Stomach smooth muscle (tissue), 2 donors: ENCODE measurements around the gene EPHX1.

ENCODE experiments used
- H3K27ac ChIP-seq: one replicate; pipeline ENCODE4 v1.7.0; 2013; ENCODE audit warnings: mild to moderate bottlenecking, low read length, inconsistent platforms
- H3K27me3 ChIP-seq, 2 donors: one replicate each; pipeline ENCODE4 v1.7.0; 2013; ENCODE audit warnings: low read length in 2 of 2; ENCODE audit not compliant: insufficient read depth in 2 of 2, control insufficient read depth in 1 of 2
- H3K36me3 ChIP-seq, 2 donors: one replicate each; pipeline ENCODE4 v1.7.0; 2013; ENCODE audit warnings: low read length in 2 of 2; ENCODE audit not compliant: control insufficient read depth in 2 of 2, insufficient read depth in 2 of 2
- H3K4me1 ChIP-seq: one replicate; pipeline ENCODE4 v1.7.0; 2013; ENCODE audit warnings: low read length; ENCODE audit not compliant: control insufficient read depth, insufficient read depth
- H3K4me3 ChIP-seq, 2 donors: one replicate each; pipeline ENCODE4 v1.7.0; 2013; ENCODE audit warnings: low read length in 2 of 2
- H3K9ac ChIP-seq, 2 donors: one replicate each; pipeline ENCODE4 v1.7.0; 2013; ENCODE audit warnings: low read length in 2 of 2, mild to moderate bottlenecking in 1 of 2
- H3K9me3 ChIP-seq, 2 donors: one replicate each; pipeline ENCODE4 v1.7.0; 2013; ENCODE audit warnings: low read length in 2 of 2; ENCODE audit not compliant: control insufficient read depth in 2 of 2
- donor health status: healthy.
- donor health status: Pancreatic carcinoma.

Gene EPHX1

GRCh38 chr1:225863167-225863566 lies 53.2 kb downstream of the EPHX1 start:
- Histone ChIP-seq H3K4me1 (peaks cover 16% of the 10 kb centered on the region), H3K27me3 (no peaks in the 10 kb centered on the region), H3K36me3 (peaks cover 42 to 59% of the 10 kb centered on the region in 2 donors), H3K9me3 (no peaks in the 10 kb centered on the region), H3K4me3 (no peak overlapping the region), H3K9ac (no peak overlapping the region), H3K27ac (peak overlapping the region; percentile 70)

GRCh38 chr1:225865514-225865913 lies 55.6 kb downstream of the EPHX1 start:
- Histone ChIP-seq H3K4me1 (peaks cover 16% of the 10 kb centered on the region), H3K27ac (peak overlapping the region; percentile 24), H3K9ac (no peak overlapping the region), H3K27me3 (no peaks in the 10 kb centered on the region), H3K36me3 (peaks cover 34 to 60% of the 10 kb centered on the region in 2 donors), H3K9me3 (no peaks in the 10 kb centered on the region), H3K4me3 (no peak overlapping the region)

- no peaks in the 10 kb centered on the region for H3K9me3 ChIP-seq
- H3K4me3 ChIP-seq = no peak overlapping the region
- peak overlapping the region; percentile 24 for H3K27ac ChIP-seq
- H3K4me1 ChIP-seq = peaks cover 16% of the 10 kb centered on the region
- H3K27me3 ChIP-seq = no peaks in the 10 kb centered on the region
- H3K9ac ChIP-seq = no peak overlapping the region
- peaks cover 31 to 60% of the 10 kb centered on the region in 2 donors for H3K36me3 ChIP-seq
Observed at GRCh38 chr1:225866061-225866837, 56.3 kb downstream of the EPHX1 start.

GRCh38 chr1:225866981-225867380 lies 57.1 kb downstream of the EPHX1 start:
- Histone ChIP-seq H3K9ac (no peak overlapping the region), H3K27ac (no peak overlapping the region), H3K36me3 (peaks cover 26 to 58% of the 10 kb centered on the region in 2 donors), H3K9me3 (no peaks in the 10 kb centered on the region), H3K4me1 (peaks cover 16% of the 10 kb centered on the region), H3K27me3 (no peaks in the 10 kb centered on the region), H3K4me3 (no peak overlapping the region)

GRCh38 chr1:225868631-225869330 lies 58.9 kb downstream of the EPHX1 start:
- H3K9ac ChIP-seq = no peak overlapping the region
- no peak overlapping the region for H3K4me3 ChIP-seq
- H3K36me3 ChIP-seq = peaks cover 31 to 64% of the 10 kb centered on the region in 2 donors
- peaks cover 11% of the 10 kb centered on the region for H3K4me1 ChIP-seq
- H3K9me3 ChIP-seq = no peaks in the 10 kb centered on the region
- H3K27ac ChIP-seq = no peak overlapping the region
- no peaks in the 10 kb centered on the region for H3K27me3 ChIP-seq

- Histone ChIP-seq H3K9me3 (no peaks in the 10 kb centered on the region), H3K27me3 (no peaks in the 10 kb centered on the region), H3K4me3 (no peak overlapping the region), H3K36me3 (peaks cover 34 to 70% of the 10 kb centered on the region in 2 donors), H3K4me1 (peaks cover 2% of the 10 kb centered on the region), H3K27ac (no peak overlapping the region), H3K9ac (no peak overlapping the region)
Observed at GRCh38 chr1:225870911-225871310, 61.0 kb downstream of the EPHX1 start.

- Histone ChIP-seq H3K4me1 (no peaks in the 10 kb centered on the region), H3K36me3 (peaks cover 37 to 68% of the 10 kb centered on the region in 2 donors)
Observed at GRCh38 chr1:225871359-225872074, 61.6 kb downstream of the EPHX1 start.

GRCh38 chr1:225872075-225872430 lies 62.1 kb downstream of the EPHX1 start:
- no peak overlapping the region for H3K9ac ChIP-seq
- H3K36me3 ChIP-seq = peaks cover 34 to 64% of the 10 kb centered on the region in 2 donors
- H3K27me3 ChIP-seq = no peaks in the 10 kb centered on the region
- H3K27ac ChIP-seq = no peak overlapping the region
- peaks cover 1% of the 10 kb centered on the region for H3K4me1 ChIP-seq
- H3K4me3 ChIP-seq = no peak overlapping the region
- H3K9me3 ChIP-seq = no peaks in the 10 kb centered on the region

More at GRCh38 chr1:225871359-225872074, 61.6 kb downstream of the EPHX1 start:
- no peak overlapping the region for H3K9ac ChIP-seq
- no peak overlapping the region for H3K27ac ChIP-seq
- no peak overlapping the region for H3K4me3 ChIP-seq
- no peaks in the 10 kb centered on the region for H3K9me3 ChIP-seq
- no peaks in the 10 kb centered on the region for H3K27me3 ChIP-seq

GRCh38 chr1:225873281-225873850 lies 63.4 kb downstream of the EPHX1 start:
- H3K4me3 ChIP-seq = no peak overlapping the region
- no peak overlapping the region for H3K9ac ChIP-seq
- no peak overlapping the region for H3K27ac ChIP-seq
- H3K27me3 ChIP-seq = no peaks in the 10 kb centered on the region
- H3K9me3 ChIP-seq = no peaks in the 10 kb centered on the region
- H3K4me1 ChIP-seq = peaks cover 15% of the 10 kb centered on the region
- H3K36me3 ChIP-seq = peaks cover 34 to 57% of the 10 kb centered on the region in 2 donors

- H3K27ac ChIP-seq = no peak overlapping the region
- no peaks in the 10 kb centered on the region for H3K27me3 ChIP-seq
- H3K4me1 ChIP-seq = peaks cover 25% of the 10 kb centered on the region
- H3K9me3 ChIP-seq = no peaks in the 10 kb centered on the region
- no peak overlapping the region for H3K4me3 ChIP-seq
- H3K9ac ChIP-seq = no peak overlapping the region
- H3K36me3 ChIP-seq = peaks cover 29 to 48% of the 10 kb centered on the region in 2 donors
Observed at GRCh38 chr1:225874431-225874830, 64.5 kb downstream of the EPHX1 start.
